NCI-H2227 (cell line): Measurements from ENCODE around the gene ARHGAP6.

Experiments
- DNase-seq: peaks from one replicate; lab custom pipeline; 2025; ENCODE audit not compliant: unreplicated experiment; lab: John Stamatoyannopoulos, UW

Gene ARHGAP6

GRCh38 chrX:11329021-11329420 is 336.7 kb downstream of the ARHGAP6 start:
- DNase-seq = no peak

GRCh38 chrX:11328134-11328533 is 337.6 kb downstream of the ARHGAP6 start:
- DNase-seq = no peak

GRCh38 chrX:11321986-11322385 is 343.7 kb downstream of the ARHGAP6 start:
- DNase-seq = no peak

- DNase-seq = no peak
Observed at GRCh38 chrX:11319806-11320520, 345.8 kb downstream of the ARHGAP6 start.

GRCh38 chrX:11311706-11312105 is 354.0 kb downstream of the ARHGAP6 start:
- DNase-seq = no peak

GRCh38 chrX:11309220-11309619 is 356.5 kb downstream of the ARHGAP6 start:
- no peak for DNase-seq

GRCh38 chrX:11305641-11306040 is 360.1 kb downstream of the ARHGAP6 start:
- no peak for DNase-seq

- no peak for DNase-seq
Observed at GRCh38 chrX:11304829-11305228, 360.9 kb downstream of the ARHGAP6 start.

GRCh38 chrX:11298600-11298999 is 367.1 kb downstream of the ARHGAP6 start:
- DNase-seq = no peak

- no peak for DNase-seq
Observed at GRCh38 chrX:11296051-11296450, 369.7 kb downstream of the ARHGAP6 start.

GRCh38 chrX:11293113-11293512 is 372.6 kb downstream of the ARHGAP6 start, which contains the start of gene AMELX:
Gene AMELX, plus strand, starts transcription at chrX:11293413. Its CDS starts 1,376 bp downstream, at chrX:11294789.
- no peak for DNase-seq

- no peak for DNase-seq
Observed at GRCh38 chrX:11290416-11291102, 375.2 kb downstream of the ARHGAP6 start.

GRCh38 chrX:11287505-11287904 is 378.2 kb downstream of the ARHGAP6 start:
- no peak for DNase-seq

- no peak for DNase-seq
Observed at GRCh38 chrX:11285651-11286050, 380.1 kb downstream of the ARHGAP6 start.

GRCh38 chrX:11282043-11282442 is 383.7 kb downstream of the ARHGAP6 start:
- DNase-seq = no peak

GRCh38 chrX:11273544-11273943 is 392.2 kb downstream of the ARHGAP6 start:
- no peak for DNase-seq

GRCh38 chrX:11272863-11273262 is 392.9 kb downstream of the ARHGAP6 start:
- DNase-seq = no peak

- no peak for DNase-seq
Observed at GRCh38 chrX:11272290-11272689, 393.4 kb downstream of the ARHGAP6 start.

GRCh38 chrX:11269996-11270395 is 395.7 kb downstream of the ARHGAP6 start:
- DNase-seq = no peak

- DNase-seq = no peak
Observed at GRCh38 chrX:11269006-11269405, 396.7 kb downstream of the ARHGAP6 start.

GRCh38 chrX:11267425-11267824 is 398.3 kb downstream of the ARHGAP6 start:
- no peak for DNase-seq

- no peak for DNase-seq
Observed at GRCh38 chrX:11266573-11267003, 399.1 kb downstream of the ARHGAP6 start.
